Common myeloid progenitor, CD34-positive (primary cell): ENCODE data around the gene ZNF892.

Experiments
- CTCF ChIA-PET: fragments of 350-600 bp; sonication (Branson Sonifier 250); formaldehyde crosslinking; loops from one replicate; lab custom pipeline; 2021; ENCODE audit warnings: antibody characterized with exemption; lab: Charles Lee
- POLR2A ChIA-PET: fragments of 350-600 bp; sonication (Branson Sonifier 250); formaldehyde crosslinking; loops from one replicate; lab custom pipeline; 2021; ENCODE audit warnings: antibody characterized with exemption; lab: Charles Lee
- DNase-seq, 3 donors: peaks; one replicate each; pipeline versions ENCODE4 v3.0.0 to v3.0.0-alpha.2; 2013
- H3K27ac ChIP-seq, 2 experiments: 1 replicate in 1 of 2; 2 replicates in 1 of 2; pipeline ENCODE4 v1.7.0; 2013; ENCODE audit warnings: inconsistent platforms in 2 of 2, low read length in 2 of 2, mild to moderate bottlenecking in 2 of 2, low read depth in 1 of 2, moderate library complexity in 1 of 2; ENCODE audit not compliant: severe bottlenecking in 2 of 2, insufficient read depth in 1 of 2, poor library complexity in 1 of 2
- H3K27me3 ChIP-seq, 5 experiments: replicated peaks in 2 of 5; 1 replicate in 3 of 5; 2 replicates in 2 of 5; pipeline versions ENCODE4 v1.6.1 to v1.7.0; 2013; ENCODE audit warnings: low read length in 4 of 5, mild to moderate bottlenecking in 2 of 5, moderate library complexity in 2 of 5, inconsistent platforms in 1 of 5; ENCODE audit not compliant: insufficient read depth in 5 of 5, control insufficient read depth in 4 of 5
- H3K36me3 ChIP-seq, 4 experiments: 1 replicate in 2 of 4; 2 replicates in 2 of 4; pipeline versions ENCODE4 v1.6.1 to v1.7.0; 2013; ENCODE audit warnings: low read length in 3 of 4, control low read depth in 1 of 4, mild to moderate bottlenecking in 1 of 4; ENCODE audit not compliant: control insufficient read depth in 4 of 4, insufficient read depth in 4 of 4
- H3K4me1 ChIP-seq, 4 experiments: 1 replicate in 3 of 4; 2 replicates in 1 of 4; pipeline versions ENCODE4 v1.6.1 to v1.7.1; 2013; ENCODE audit warnings: low read length in 3 of 4, mild to moderate bottlenecking in 3 of 4, control low read depth in 1 of 4, inconsistent platforms in 1 of 4, moderate library complexity in 1 of 4; ENCODE audit not compliant: control insufficient read depth in 4 of 4, insufficient read depth in 4 of 4; ENCODE audit errors: control extremely low read depth in 1 of 4
- H3K4me3 ChIP-seq, 7 experiments: 1 replicate in 4 of 7; 2 replicates in 3 of 7; pipeline versions ENCODE4 v1.5.1 to v1.7.0; 2013; ENCODE audit warnings: mild to moderate bottlenecking in 7 of 7, low read length in 6 of 7, moderate library complexity in 6 of 7, inconsistent platforms in 2 of 7, low read depth in 2 of 7, control low read depth in 1 of 7; ENCODE audit not compliant: insufficient read depth in 4 of 7, control insufficient read depth in 1 of 7; ENCODE audit errors: extremely low read depth in 1 of 7
- H3K9me3 ChIP-seq, 5 experiments: 1 replicate in 4 of 5; 2 replicates in 1 of 5; pipeline versions ENCODE4 v1.6.1 to v1.7.1; 2013; ENCODE audit warnings: low read length in 4 of 5, mild to moderate bottlenecking in 2 of 5, inconsistent platforms in 1 of 5, low read depth in 1 of 5, moderate library complexity in 1 of 5; ENCODE audit not compliant: control insufficient read depth in 4 of 5, insufficient read depth in 2 of 5; ENCODE audit errors: control extremely low read depth in 1 of 5
- WGBS: methylation state at CpG from one replicate; pipeline ENCODE4 v1.1.5; 2013; ENCODE audit not compliant: insufficient coverage; 5-methylcytosine and 5-hydroxymethylcytosine counted together

The ZNF892 gene

GRCh38 chr2:95165371-95166064 lies 41.8 kb upstream of the ZNF892 start, which contains the start of gene ZNF2:
TSS of gene ZNF2 (plus strand) at chr2:95165809. CDS start at chr2:95176227, 10,418 bp downstream.
- Histone ChIP-seq H3K36me3 (peaks cover 0 to 2% (median under 1%) of the 10 kb centered on the region in 4 experiments), H3K27me3 (no peaks in the 10 kb centered on the region), H3K27ac (peak within 1 kb of the TSS; percentile 92 to 95), H3K9me3 (peaks cover 0 to 14% (median 0%) of the 10 kb centered on the region in 5 experiments), H3K4me3 (peak within 1 kb of the TSS; percentile 70 to 100 (median 96)), H3K4me1 (peaks cover 9 to 22% (median 13%) of the 10 kb centered on the region in 4 experiments)
- peak; percentile 97 to 98 (median 97) for DNase-seq
- under 1% methylated on average over 55 of the region's 56 CpGs for WGBS
- CTCF ChIA-PET: interaction anchor here (1.0 kb wide), 1 partner anchor 44 kb away, joined by 7 read pairs; the partner anchor contains the start of gene MRPS5
- POLR2A ChIA-PET: interaction anchor here (2.0 kb wide), 1 partner anchor 44 kb away, joined by 9 read pairs; the partner anchor contains the start of gene MRPS5

- no peaks in the 10 kb centered on the region for H3K27me3 ChIP-seq
Observed at GRCh38 chr2:95166065-95166763, 41.1 kb upstream of the ZNF892 start.

GRCh38 chr2:95171902-95172301 lies 35.4 kb upstream of the ZNF892 start:
- 84% methylated on average over 5 of the region's 7 CpGs for WGBS
- Histone ChIP-seq H3K27ac (no peak overlapping the region), H3K36me3 (peaks cover 3 to 14% (median 7%) of the 10 kb centered on the region in 4 experiments), H3K27me3 (no peaks in the 10 kb centered on the region), H3K4me1 (no peaks in the 10 kb centered on the region), H3K4me3 (no peak overlapping the region), H3K9me3 (peaks cover 0 to 51% (median 13%) of the 10 kb centered on the region in 5 experiments)
- DNase-seq: no peak
- ChIA-PET CTCF (no interaction called here), POLR2A (no interaction called here)

More at GRCh38 chr2:95166065-95166763, 41.1 kb upstream of the ZNF892 start:
- ChIA-PET CTCF (interaction anchor here (1.0 kb wide), 1 partner anchor 45 kb away, joined by 7 read pairs; the partner anchor contains the start of gene MRPS5), POLR2A (interaction anchor here (2.0 kb wide), 1 partner anchor 45 kb away, joined by 9 read pairs; the partner anchor contains the start of gene MRPS5)
- 13% methylated on average over 8 of the region's 16 CpGs for WGBS
- Histone ChIP-seq H3K36me3 (peaks cover 0 to 2% (median under 1%) of the 10 kb centered on the region in 4 experiments), H3K9me3 (peaks cover 0 to 19% (median 2%) of the 10 kb centered on the region in 5 experiments), H3K27ac (peak overlapping the region in 1 of 2 experiments; percentile 95), H3K4me3 (peak overlapping the region; percentile 70 to 100 (median 96)), H3K4me1 (peaks cover 9 to 22% (median 13%) of the 10 kb centered on the region in 4 experiments)
- DNase-seq: peak in 1 of 3 donors; percentile 6

GRCh38 chr2:95174031-95174542 lies 33.2 kb upstream of the ZNF892 start:
- CTCF ChIA-PET: no interaction called here
- Histone ChIP-seq H3K4me3 (no peak overlapping the region), H3K9me3 (peaks cover 0 to 60% (median 11%) of the 10 kb centered on the region in 5 experiments), H3K4me1 (no peaks in the 10 kb centered on the region), H3K27me3 (no peaks in the 10 kb centered on the region), H3K36me3 (peaks cover 14 to 31% (median 19%) of the 10 kb centered on the region in 4 experiments), H3K27ac (no peak overlapping the region)
- WGBS: 100% methylated on average over 2 of the region's 2 CpGs
- POLR2A ChIA-PET: no interaction called here
- no peak for DNase-seq

- peaks cover 0 to 75% (median 30%) of the 10 kb centered on the region in 5 experiments for H3K9me3 ChIP-seq
- H3K36me3 ChIP-seq: peaks cover 37 to 70% (median 52%) of the 10 kb centered on the region in 4 experiments
- DNase-seq: no peak
- no peaks in the 10 kb centered on the region for H3K4me1 ChIP-seq
- H3K27me3 ChIP-seq: no peaks in the 10 kb centered on the region
- no peak overlapping the region for H3K27ac ChIP-seq
- H3K4me3 ChIP-seq: no peak overlapping the region
- POLR2A ChIA-PET: no interaction called here
- CTCF ChIA-PET: interaction anchor here (1.1 kb wide), 1 partner anchor 11 kb away, joined by 4 read pairs; no protein-coding TSS in a partner anchor
- WGBS: 97% methylated on average over 5 of the region's 7 CpGs
Observed at GRCh38 chr2:95179451-95179850, 27.9 kb upstream of the ZNF892 start.

- no peak overlapping the region for H3K27ac ChIP-seq
- H3K4me1 ChIP-seq: no peaks in the 10 kb centered on the region
- peaks cover 31 to 59% (median 48%) of the 10 kb centered on the region in 4 experiments for H3K36me3 ChIP-seq
- no peak for DNase-seq
- WGBS: 98% methylated on average over 14 of the region's 18 CpGs
- peaks cover 0 to 55% (median 20%) of the 10 kb centered on the region in 5 experiments for H3K9me3 ChIP-seq
- CTCF ChIA-PET: no interaction called here
- no peaks in the 10 kb centered on the region for H3K27me3 ChIP-seq
- POLR2A ChIA-PET: no interaction called here
- H3K4me3 ChIP-seq: peak overlapping the region in 1 of 7 experiments; percentile 1
Observed at GRCh38 chr2:95181774-95182173, 25.5 kb upstream of the ZNF892 start.
